GM18951 (cell line): ENCODE results near the gene ARF6.

Experiments used
- POLR2A ChIP-seq: IDR thresholded peaks from 4 replicates; pipeline ENCODE4 v1.6.1; 2011; ENCODE audit warnings: mild to moderate bottlenecking; ENCODE audit not compliant: insufficient read length, insufficient read depth; ENCODE audit errors: extremely low read depth
- in situ Hi-C: fragments of 300-500 bp; cut with MboI; formaldehyde crosslinking; loops from one replicate; pipeline ENCODE4 v1.12.0; 2022; ENCODE audit warnings: low sequenced_read_pairs, mixed read lengths, inconsistent platforms; ENCODE audit not compliant: unreplicated experiment

ARF6 gene

GRCh38 chr14:49863487-49864281, 29.2 kb upstream of the ARF6 start:
- in situ Hi-C loops, result loop anchor here (25.0 kb wide), 1 partner anchor 674 kb away; the partner anchor contains the start of gene MAP4K5

GRCh38 chr14:49865431-49865859, 27.4 kb upstream of the ARF6 start:
- in situ Hi-C loops, result loop anchor here (5.0 to 25.0 kb wide), 2 partner anchors 232 to 672 kb away; partner anchors contain the start of gene MAP4K5
- TF ChIP-seq POLR2A, result no peak

More at GRCh38 chr14:49863487-49864281, 29.2 kb upstream of the ARF6 start:
- no peak for TF ChIP-seq POLR2A

- peak; percentile 89 for TF ChIP-seq POLR2A
- in situ Hi-C loops, result loop anchor here (5.0 to 25.0 kb wide), 2 partner anchors 229 to 669 kb away; partner anchors contain the start of gene MAP4K5
Measured at GRCh38 chr14:49867831-49868719, 24.8 kb upstream of the ARF6 start.

- no peak for TF ChIP-seq POLR2A
- in situ Hi-C loops, result loop anchor here (5.0 to 25.0 kb wide), 2 partner anchors 229 to 669 kb away; partner anchors contain the start of gene MAP4K5
Measured at GRCh38 chr14:49868720-49869114, 24.2 kb upstream of the ARF6 start.

DNA sequence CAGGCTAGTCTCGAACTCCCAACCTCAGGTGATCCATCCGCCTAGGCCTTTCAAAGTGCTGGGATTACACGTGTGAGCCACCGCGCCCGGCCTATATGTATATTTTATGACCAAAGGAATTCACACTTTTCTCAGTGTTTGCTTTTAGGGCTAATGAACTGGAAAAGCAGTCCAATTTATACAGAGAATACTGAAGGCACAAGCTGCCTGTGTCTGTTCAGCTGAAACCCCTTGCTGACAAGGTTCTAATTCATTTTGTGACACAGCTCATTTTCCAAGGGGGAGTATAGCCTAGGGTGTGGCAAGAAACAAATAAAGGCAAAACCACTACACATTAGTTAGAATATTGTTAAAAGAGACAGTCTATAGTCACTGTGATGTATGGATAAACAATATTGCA, 22.0 kb upstream of the ARF6 start:
- in situ Hi-C loops, result loop anchor here (25.0 kb wide), 1 partner anchor 666 kb away; the partner anchor contains the start of gene MAP4K5
- TF ChIP-seq POLR2A, result no peak

DNA sequence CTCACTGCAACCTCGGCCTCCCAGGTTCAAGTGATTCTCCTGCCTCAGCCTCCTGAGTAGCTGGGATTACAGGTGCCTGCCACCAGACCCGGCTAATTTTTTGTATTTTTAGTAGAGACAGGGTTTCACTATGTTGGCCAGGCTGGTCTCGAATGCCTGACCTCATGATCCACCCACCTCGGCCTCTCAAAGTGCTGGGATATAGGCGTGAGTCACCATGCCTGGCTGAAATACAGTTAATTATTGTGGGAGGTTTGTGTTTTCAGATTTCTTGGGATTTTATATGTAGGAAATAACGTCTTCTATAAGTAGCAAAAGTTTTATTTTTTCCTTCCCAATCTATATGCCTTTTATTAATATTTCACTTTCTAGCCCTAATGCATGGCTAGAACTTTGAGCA, 19.3 kb upstream of the ARF6 start:
- in situ Hi-C loops, result loop anchor here (25.0 kb wide), 1 partner anchor 664 kb away; the partner anchor contains the start of gene MAP4K5

DNA sequence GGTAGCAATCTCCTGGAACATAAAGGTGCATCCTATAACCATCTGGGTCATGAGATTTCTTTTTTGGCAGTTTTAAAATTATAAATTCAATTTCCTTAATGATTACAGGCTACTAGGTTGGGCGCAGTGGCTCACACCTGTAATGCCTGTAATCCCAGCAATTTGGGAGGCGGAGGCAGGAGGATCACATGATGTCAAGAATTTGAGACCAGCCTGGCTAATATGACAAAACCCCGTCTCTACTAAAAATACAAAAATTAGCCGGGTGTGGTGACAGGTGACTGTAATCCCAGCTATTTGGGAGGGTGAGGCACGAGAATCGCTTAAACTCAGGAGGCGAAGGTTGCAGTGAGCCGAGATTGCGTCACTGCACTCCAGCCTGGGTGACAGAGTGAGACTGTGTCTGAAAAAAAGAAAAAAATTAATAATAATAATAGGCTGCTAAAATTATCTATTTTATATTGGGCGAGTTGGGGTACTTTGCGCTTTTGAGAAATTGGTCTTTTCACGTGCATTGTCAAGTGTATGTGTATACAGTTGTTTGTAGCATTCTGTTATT, 17.2 kb upstream of the ARF6 start:
- in situ Hi-C loops, result no loop called here
- TF ChIP-seq POLR2A, result no peak

DNA sequence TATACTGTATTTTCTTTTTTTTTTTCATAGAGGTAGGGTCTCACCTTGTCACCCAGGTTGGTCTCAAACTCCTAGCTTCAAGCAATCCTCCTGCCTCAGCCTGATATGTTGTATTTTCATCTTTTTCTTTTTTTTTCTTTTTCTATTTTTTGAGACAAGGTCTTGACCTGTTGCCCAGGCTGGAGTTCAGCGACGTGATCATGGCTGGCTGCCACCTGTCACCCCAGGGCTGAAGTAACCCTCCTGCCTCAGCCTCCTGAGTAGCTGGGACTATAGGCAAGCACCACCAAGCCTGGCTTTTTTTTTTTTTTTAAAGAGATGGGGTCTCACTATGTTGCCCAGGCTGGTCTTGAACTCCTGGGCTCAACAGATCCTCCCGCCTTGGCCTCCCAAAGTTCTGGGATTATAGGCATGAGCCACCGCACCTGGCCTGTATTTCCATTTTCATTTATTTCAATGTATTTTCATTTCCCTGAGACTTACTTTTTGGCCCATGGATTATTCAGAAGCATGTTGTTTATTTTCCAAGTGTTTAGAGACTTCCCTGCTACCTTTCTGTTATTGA, 16.2 kb upstream of the ARF6 start:
- in situ Hi-C loops, result no loop called here
- TF ChIP-seq POLR2A, result no peak

GRCh38 chr14:49879646-49880204, 13.2 kb upstream of the ARF6 start:
- no peak for TF ChIP-seq POLR2A
- in situ Hi-C loops, result no loop called here

- in situ Hi-C loops, result no loop called here
Measured at GRCh38 chr14:49880267-49881064, 12.4 kb upstream of the ARF6 start.

GRCh38 chr14:49881350-49882001, 11.4 kb upstream of the ARF6 start:
- no peak for TF ChIP-seq POLR2A
- in situ Hi-C loops, result no loop called here

More at GRCh38 chr14:49880267-49881064, 12.4 kb upstream of the ARF6 start:
- no peak for TF ChIP-seq POLR2A
